Measurements from ENCODE around the gene KCNMA1.

The KCNMA1 gene

DNA sequence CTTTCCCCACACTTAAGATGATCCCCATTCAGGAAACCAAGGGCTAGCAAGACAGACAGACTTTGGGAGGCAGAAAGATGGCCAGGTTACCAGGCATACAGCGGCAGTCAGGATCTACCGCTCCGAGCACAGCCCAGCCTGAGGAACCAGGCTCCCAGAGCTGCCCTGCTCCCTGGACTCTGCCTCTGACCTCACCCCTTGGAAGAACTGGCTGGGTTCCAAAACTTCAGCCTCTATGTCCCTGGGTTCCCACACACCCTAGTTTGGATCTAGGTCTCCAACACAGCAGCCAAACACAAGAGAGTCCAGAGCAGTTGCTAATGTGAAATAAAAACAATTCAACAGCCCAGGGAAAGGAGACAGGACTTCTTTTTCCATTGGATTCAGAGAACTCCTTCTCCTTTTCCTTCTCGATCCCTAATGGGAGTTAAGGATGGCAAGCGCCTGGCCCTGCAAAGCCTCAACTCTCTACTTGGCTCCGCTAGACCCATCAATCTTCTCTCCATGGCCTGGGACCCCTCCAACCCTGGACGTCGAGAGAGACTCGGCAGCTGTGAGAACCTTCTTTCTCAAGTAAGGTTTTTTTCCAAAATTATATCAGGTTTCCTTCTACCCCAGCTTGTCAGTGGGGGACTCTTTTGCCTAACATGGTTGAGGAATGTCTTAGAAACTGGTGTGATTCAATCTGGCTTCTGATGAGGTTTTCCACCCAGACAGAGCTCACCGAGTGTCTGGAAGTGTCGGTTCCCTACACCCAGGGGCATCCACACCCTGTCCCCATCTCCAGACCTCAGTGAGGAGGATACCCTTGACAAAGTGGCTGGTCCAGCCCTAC, 219.6 kb downstream of the KCNMA1 start:
- H3F3A ChIP-seq (ENCODE audit: insufficient read depth), result no peaks in the 10 kb centered on the region
- H2AFZ ChIP-seq (ENCODE audit: low read depth, low read length, severe bottlenecking), result no peak overlapping the region
- H3K4me2 ChIP-seq (ENCODE audit: low read depth, low read length, poor library complexity, severe bottlenecking), result no peak overlapping the region
- H3K9ac ChIP-seq (ENCODE audit: low read length), result no peak overlapping the region
- H3K79me2 ChIP-seq (ENCODE audit: insufficient read depth, low read length), result no peaks in the 10 kb centered on the region
- H3K4me3 ChIP-seq (ENCODE audit: insufficient read depth, low read length, poor library complexity, severe bottlenecking), result no peak overlapping the region
- no peak overlapping the region for H3K27ac ChIP-seq (ENCODE audit: low read depth, low read length)
- no peaks in the 10 kb centered on the region for H3K36me3 ChIP-seq (ENCODE audit: low read length)
- H3K9me2 ChIP-seq (replicated peaks; ENCODE audit: insufficient read depth, low read length), result no peaks in the 10 kb centered on the region
- H3K9me3 ChIP-seq (ENCODE audit: insufficient read depth, low read length), result no peaks in the 10 kb centered on the region
- H4K20me1 ChIP-seq (ENCODE audit: low read depth, low read length), result no peaks in the 10 kb centered on the region
- TF ChIP-seq, protein P1, sequence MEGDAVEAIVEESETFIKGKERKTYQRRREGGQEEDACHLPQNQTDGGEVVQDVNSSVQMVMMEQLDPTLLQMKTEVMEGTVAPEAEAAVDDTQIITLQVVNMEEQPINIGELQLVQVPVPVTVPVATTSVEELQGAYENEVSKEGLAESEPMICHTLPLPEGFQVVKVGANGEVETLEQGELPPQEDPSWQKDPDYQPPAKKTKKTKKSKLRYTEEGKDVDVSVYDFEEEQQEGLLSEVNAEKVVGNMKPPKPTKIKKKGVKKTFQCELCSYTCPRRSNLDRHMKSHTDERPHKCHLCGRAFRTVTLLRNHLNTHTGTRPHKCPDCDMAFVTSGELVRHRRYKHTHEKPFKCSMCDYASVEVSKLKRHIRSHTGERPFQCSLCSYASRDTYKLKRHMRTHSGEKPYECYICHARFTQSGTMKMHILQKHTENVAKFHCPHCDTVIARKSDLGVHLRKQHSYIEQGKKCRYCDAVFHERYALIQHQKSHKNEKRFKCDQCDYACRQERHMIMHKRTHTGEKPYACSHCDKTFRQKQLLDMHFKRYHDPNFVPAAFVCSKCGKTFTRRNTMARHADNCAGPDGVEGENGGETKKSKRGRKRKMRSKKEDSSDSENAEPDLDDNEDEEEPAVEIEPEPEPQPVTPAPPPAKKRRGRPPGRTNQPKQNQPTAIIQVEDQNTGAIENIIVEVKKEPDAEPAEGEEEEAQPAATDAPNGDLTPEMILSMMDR (IDR thresholded peaks at IDR 0.05; ENCODE audit: insufficient read depth, low read length, poor library complexity, severe bottlenecking), result no peak
- no peak for TF ChIP-seq EZH2phosphoT487 (conservative IDR thresholded peaks at IDR 0.05; ENCODE audit: low read length)
- no peaks in the 10 kb centered on the region for H3K27me3 ChIP-seq (ENCODE audit: low read length)

DNA sequence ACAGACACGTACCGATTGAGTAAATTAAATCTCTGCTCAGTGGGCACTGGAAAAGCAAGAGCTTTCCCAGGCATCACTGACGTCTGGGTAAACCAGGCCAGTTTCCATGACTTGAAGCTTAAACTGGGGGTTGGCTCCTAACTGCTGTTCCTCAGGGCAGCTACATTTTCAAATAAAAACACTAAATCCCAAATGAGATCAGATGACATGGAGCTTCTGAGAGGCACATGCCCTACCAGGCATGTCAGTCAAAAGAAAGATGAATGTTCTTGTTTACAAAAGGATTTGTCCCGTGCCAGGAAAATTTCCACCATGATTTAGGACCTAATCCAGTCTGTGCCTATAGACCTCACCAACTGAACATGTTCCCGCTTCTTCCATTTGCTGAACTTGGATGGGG, 220.2 kb downstream of the KCNMA1 start:
- Histone ChIP-seq H3K36me3 (ENCODE audit: low read length) (no peaks in the 10 kb centered on the region), H3F3A (ENCODE audit: insufficient read depth) (no peaks in the 10 kb centered on the region), H3K9me2 (replicated peaks; ENCODE audit: insufficient read depth, low read length) (no peaks in the 10 kb centered on the region), H3K4me3 (ENCODE audit: insufficient read depth, low read length, poor library complexity, severe bottlenecking) (no peak overlapping the region), H3K9me3 (ENCODE audit: insufficient read depth, low read length) (no peaks in the 10 kb centered on the region), H3K27ac (ENCODE audit: low read depth, low read length) (no peak overlapping the region), H3K4me2 (ENCODE audit: low read depth, low read length, poor library complexity, severe bottlenecking) (no peak overlapping the region), H2AFZ (ENCODE audit: low read depth, low read length, severe bottlenecking) (no peak overlapping the region), H3K9ac (ENCODE audit: low read length) (no peak overlapping the region), H4K20me1 (ENCODE audit: low read depth, low read length) (no peaks in the 10 kb centered on the region), H3K79me2 (ENCODE audit: insufficient read depth, low read length) (no peaks in the 10 kb centered on the region), H3K27me3 (ENCODE audit: low read length) (no peaks in the 10 kb centered on the region)
- no peak for TF ChIP-seq EZH2phosphoT487 (conservative IDR thresholded peaks at IDR 0.05; ENCODE audit: low read length)
- TF ChIP-seq, protein P1 (IDR thresholded peaks at IDR 0.05; ENCODE audit: insufficient read depth, low read length, poor library complexity, severe bottlenecking), result no peak

DNA sequence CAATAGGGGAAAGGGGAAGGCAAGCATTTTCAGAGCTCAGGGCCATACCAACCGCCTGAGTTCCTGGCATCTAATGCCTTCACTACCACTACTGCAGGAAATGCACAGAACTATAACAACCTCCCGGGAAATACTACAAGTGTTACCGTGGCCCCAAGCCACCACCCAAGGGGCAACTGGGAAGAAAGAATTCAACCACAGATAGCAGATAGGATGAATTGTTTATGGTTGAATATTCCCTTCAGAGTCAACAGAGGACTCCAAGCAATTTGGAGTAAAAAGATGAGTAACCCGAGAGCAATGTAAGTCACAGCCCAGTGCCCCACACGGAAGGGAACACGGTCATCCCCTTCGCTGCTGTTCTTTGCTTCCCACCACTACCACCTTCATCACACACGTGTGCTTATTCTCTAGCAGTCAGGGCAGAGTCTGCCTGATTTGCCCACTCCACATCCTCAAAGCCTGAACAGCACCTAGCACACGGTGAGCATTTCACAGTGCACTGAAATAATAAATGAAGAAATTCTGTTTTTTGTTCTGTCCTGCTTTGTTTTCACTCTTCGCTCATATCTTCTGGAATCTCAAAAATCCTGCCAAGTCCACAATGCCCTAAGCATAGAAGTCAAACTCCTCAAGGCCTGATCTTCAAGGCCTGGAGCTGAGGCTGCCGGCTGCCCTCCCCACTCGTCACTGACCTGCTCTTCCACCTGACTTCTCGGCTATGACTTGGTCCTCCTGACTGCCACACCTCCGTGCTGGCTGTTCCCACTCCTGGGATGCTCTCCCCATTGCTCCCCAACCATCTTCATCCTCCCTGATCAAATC, 221.1 kb downstream of the KCNMA1 start:
- no peak for TF ChIP-seq EZH2phosphoT487 (conservative IDR thresholded peaks at IDR 0.05; ENCODE audit: low read length)
- TF ChIP-seq, protein P1 (IDR thresholded peaks at IDR 0.05; ENCODE audit: insufficient read depth, low read length, poor library complexity, severe bottlenecking), result no peak
- Histone ChIP-seq H3F3A (ENCODE audit: insufficient read depth) (no peaks in the 10 kb centered on the region), H3K4me2 (ENCODE audit: low read depth, low read length, poor library complexity, severe bottlenecking) (no peak overlapping the region), H3K79me2 (ENCODE audit: insufficient read depth, low read length) (no peaks in the 10 kb centered on the region), H3K27ac (ENCODE audit: low read depth, low read length) (no peak overlapping the region), H4K20me1 (ENCODE audit: low read depth, low read length) (no peaks in the 10 kb centered on the region), H2AFZ (ENCODE audit: low read depth, low read length, severe bottlenecking) (no peak overlapping the region), H3K4me3 (ENCODE audit: insufficient read depth, low read length, poor library complexity, severe bottlenecking) (no peak overlapping the region), H3K9ac (ENCODE audit: low read length) (no peak overlapping the region), H3K36me3 (ENCODE audit: low read length) (no peaks in the 10 kb centered on the region), H3K9me2 (replicated peaks; ENCODE audit: insufficient read depth, low read length) (no peaks in the 10 kb centered on the region), H3K9me3 (ENCODE audit: insufficient read depth, low read length) (no peaks in the 10 kb centered on the region), H3K27me3 (ENCODE audit: low read length) (no peaks in the 10 kb centered on the region)

Measured in SU-DHL-6 (cell line).